Measurements from ENCODE around the gene AMN1. TPM values are rescaled to one million over a fixed set of nuclear protein-coding genes. Genes with fewer than 3 reads are reported as not detected.

AMN1 gene
- total and polyA plus RNA-seq, 2 of the 13 experiments (the other 11 are each of a cell fraction or from before 2014, with no cell fraction given) = 7.5 to 26.5 TPM

- TF ChIP-seq AHDC1 (CRISPR knock-in tag; IDR thresholded peaks at IDR 0.05; ENCODE audit: borderline replicate concordance) = 0 out of 2 replicates have a peak, but pooled peaks have one; percentile 57
- no peak for TF ChIP-seq U2AF2 (IDR thresholded peaks at IDR 0.05; ENCODE audit: low read depth, low read length)
- no peak for TF ChIP-seq DPF2 (CRISPR knock-in tag; IDR thresholded peaks at IDR 0.05; ENCODE audit: borderline replicate concordance, low read depth)
- peak; percentile 93 for TF ChIP-seq ZNF652 (CRISPR knock-in tag; IDR thresholded peaks at IDR 0.05; ENCODE audit: borderline replicate concordance, low read depth)
- TF ChIP-seq TEF (CRISPR knock-in tag; IDR thresholded peaks at IDR 0.05) = no peak
- TF ChIP-seq HNF4A (CRISPR knock-in tag; IDR thresholded peaks at IDR 0.05) = 0 out of 2 replicates have a peak, but pooled peaks have one; percentile 2
- no peak for TF ChIP-seq HOXA7 (CRISPR knock-in tag; IDR thresholded peaks at IDR 0.05)
- 0 out of 2 replicates have a peak, but pooled peaks have one; percentile 16 for TF ChIP-seq SMAD3 (CRISPR knock-in tag; IDR thresholded peaks at IDR 0.05)
- TF ChIP-seq CEBPB (IDR thresholded peaks at IDR 0.05; ENCODE audit: borderline replicate concordance, low read depth, low read length) = no peak
- TF ChIP-seq YEATS4 (CRISPR knock-in tag; IDR thresholded peaks at IDR 0.05; ENCODE audit: borderline replicate concordance) = peak; percentile 35; the same call in 1 of the 2 replicates
- peak; percentile 72 for TF ChIP-seq PATZ1 (CRISPR knock-in tag; IDR thresholded peaks at IDR 0.05)
These were observed 69.5 kb downstream of the AMN1 start, which contains the start of gene ETFBKMT (continued) for GRCh38 chr12:31659087-31659942.

All from HepG2 (cell line).